PC-9 (cell line): ENCODE results near the gene PPP1R15B. TPM values are rescaled to one million over a fixed set of nuclear protein-coding genes. Genes with fewer than 3 reads are reported as not detected.

ENCODE experiments used
- BruUV-seq: library from RNA; stranded (reverse); fragments of 400-500 nt; replicated peaks from 2 replicates; lab custom pipeline; 2021; lab: Mats Ljungman, UMichigan
- CTCF ChIA-PET: fragments of 300-600 bp; sonication (Branson Sonifier 250); formaldehyde crosslinking; loops from one replicate; lab custom pipeline; 2022; ENCODE audit warnings: antibody characterized with exemption; lab: Charles Lee
- POLR2A ChIA-PET: fragments of 300-600 bp; sonication (Branson Sonifier 250); formaldehyde crosslinking; loops from one replicate; lab custom pipeline; 2022; ENCODE audit warnings: antibody characterized with exemption; ENCODE audit not compliant: unreplicated experiment; lab: Charles Lee
- DNase-seq, 2 experiments: peaks; one replicate each; pipeline versions ENCODE4 v3.0.0 to v3.0.0-alpha.2; 2015 to 2022; ENCODE audit warnings: mixed read lengths in 1 of 2
- H2AFZ ChIP-seq: fragments of 200-600 bp; sonication (generic); 2 replicates; pipeline ENCODE4 v1.8.1; 2017; ENCODE audit warnings: antibody characterized with exemption
- H3F3A ChIP-seq: fragments of 200-600 bp; sonication (generic); 2 replicates; pipeline ENCODE4 v1.8.1; 2017; ENCODE audit warnings: antibody characterized with exemption, mild to moderate bottlenecking, low read depth; ENCODE audit not compliant: insufficient read depth
- H3K27ac ChIP-seq: fragments of 200-600 bp; sonication (generic); 2 replicates; pipeline ENCODE4 v1.6.1; 2016; ENCODE audit warnings: mixed run types
- H3K27me3 ChIP-seq: fragments of 200-600 bp; sonication (generic); 2 replicates; pipeline ENCODE4 v1.6.1; 2016; ENCODE audit warnings: low read depth, mixed run types; ENCODE audit not compliant: insufficient read depth
- H3K36me3 ChIP-seq: fragments of 200-600 bp; sonication (generic); 2 replicates; pipeline ENCODE4 v1.6.1; 2016; ENCODE audit warnings: low read depth, mixed run types
- H3K4me1 ChIP-seq: fragments of 200-600 bp; sonication (generic); replicated peaks from 2 replicates; pipeline ENCODE4 v1.6.1; 2016; ENCODE audit warnings: mixed run types; ENCODE audit not compliant: insufficient read depth
- H3K4me2 ChIP-seq: fragments of 200-600 bp; sonication (generic); 2 replicates; pipeline ENCODE4 v1.6.1; 2017; ENCODE audit warnings: mixed run types
- H3K4me3 ChIP-seq: fragments of 200-600 bp; sonication (generic); 2 replicates; pipeline ENCODE4 v1.6.1; 2016; ENCODE audit warnings: mixed run types
- H3K79me2 ChIP-seq: fragments of 200-600 bp; sonication (generic); 2 replicates; pipeline ENCODE4 v1.6.1; 2017; ENCODE audit warnings: low read depth, mixed run types
- H3K9me2 ChIP-seq: fragments of 200-600 bp; sonication (generic); 2 replicates; pipeline ENCODE4 v1.8.1; 2017; ENCODE audit warnings: mild to moderate bottlenecking; ENCODE audit not compliant: insufficient read depth
- H3K9me3 ChIP-seq: fragments of 200-600 bp; sonication (generic); 2 replicates; pipeline ENCODE4 v1.8.1; 2016; ENCODE audit warnings: low read depth; ENCODE audit not compliant: insufficient read depth
- H4K20me1 ChIP-seq: fragments of 200-600 bp; sonication (generic); 2 replicates; pipeline ENCODE4 v1.8.1; 2017; ENCODE audit not compliant: insufficient read depth
- CTCF ChIP-seq: fragments of 200-600 bp; sonication (generic); conservative IDR thresholded peaks from 2 replicates; pipeline ENCODE4 v1.6.1; 2017; ENCODE audit warnings: mixed run types, antibody characterized with exemption, mild to moderate bottlenecking, moderate library complexity
- EZH2 ChIP-seq: fragments of 200-600 bp; sonication (generic); IDR thresholded peaks from 2 replicates; pipeline ENCODE4 v1.8.0; 2017; ENCODE audit warnings: antibody characterized with exemption, low read depth
- intact Hi-C: fragments of 100-400 bp; cut with micrococcal nuclease; formaldehyde crosslinking; loops from one replicate; pipeline ENCODE4 v1.10.0; 2022; ENCODE audit not compliant: unreplicated experiment
- total RNA-seq: library from RNA; stranded (reverse); gene quantifications from 2 replicates; pipeline ENCODE4 v1.2.3, GENCODE V29; 2021

Gene PPP1R15B
- total RNA-seq, 1 experiment from 2014 or later, result 40.9 TPM

GRCh38 chr1:204431310-204432184 lies 19.9 kb upstream of the PPP1R15B start:
- Histone ChIP-seq H3K4me1 (peaks cover 45% of the 10 kb centered on the region), H3K9me3 (no peaks in the 10 kb centered on the region), H3F3A (peaks cover 77% of the 10 kb centered on the region), H3K79me2 (peaks cover 31% of the 10 kb centered on the region), H3K27me3 (no peaks in the 10 kb centered on the region), H2AFZ (no peak overlapping the region), H4K20me1 (no peaks in the 10 kb centered on the region), H3K4me2 (no peak overlapping the region), H3K4me3 (no peak overlapping the region), H3K27ac (peak overlapping the region; percentile 35; the same call in 1 of the 2 replicates), H3K9me2 (no peaks in the 10 kb centered on the region), H3K36me3 (peaks cover 69% of the 10 kb centered on the region)
- TF ChIP-seq EZH2, result no peak
- peak; percentile 95 for TF ChIP-seq CTCF
- CTCF ChIA-PET, result interaction anchor here (0.6 to 1.3 kb wide), 7 partner anchors 12 to 254 kb away, joined by 3 to 10 read pairs (median 4); partner anchors contain the start of gene LRRN2
- no TSS peak for BruUV-seq
- POLR2A ChIA-PET, result interaction anchor here (0.5 to 1.4 kb wide), 5 partner anchors 9 to 72 kb away, joined by 3 to 29 read pairs (median 5); no protein-coding TSS in a partner anchor
- intact Hi-C loops, result loop anchor here (1.0 to 2.0 kb wide), 2 partner anchors 19 to 72 kb away; no protein-coding TSS in a partner anchor
- peak; percentile 58 to 73 for DNase-seq

DNA sequence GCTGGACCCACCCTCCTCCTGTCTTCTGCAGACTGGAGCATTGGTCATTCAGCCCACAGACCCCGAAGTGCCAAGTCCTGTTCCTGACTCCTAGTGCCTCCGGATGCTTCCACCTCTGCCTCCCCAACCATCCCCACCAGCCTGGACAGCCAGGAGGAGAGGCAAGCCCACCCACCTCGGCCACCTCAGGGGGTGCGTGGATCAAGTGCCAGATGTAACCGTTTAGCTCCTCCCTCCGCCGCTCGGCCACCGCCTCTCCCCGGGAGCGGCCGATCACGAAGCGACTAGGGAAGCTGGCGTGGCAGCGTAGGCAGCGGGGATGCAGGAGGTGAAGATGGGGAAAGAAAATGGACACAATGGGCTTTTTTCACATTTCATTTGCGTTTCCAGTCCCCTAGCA lies 18.1 kb upstream of the PPP1R15B start:
- H3K9me2 ChIP-seq, result no peaks in the 10 kb centered on the region
- BruUV-seq, result no TSS peak
- no peaks in the 10 kb centered on the region for H3K27me3 ChIP-seq
- H3K4me3 ChIP-seq, result no peak overlapping the region
- H3K79me2 ChIP-seq, result peaks cover 16% of the 10 kb centered on the region
- intact Hi-C loops, result loop anchor here (2.0 kb wide), 1 partner anchor 21 kb away; no protein-coding TSS in a partner anchor
- ChIA-PET CTCF (no interaction called here), POLR2A (no interaction called here)
- H3K4me1 ChIP-seq, result peaks cover 38% of the 10 kb centered on the region
- H3K9me3 ChIP-seq, result no peaks in the 10 kb centered on the region
- no peak for DNase-seq
- peaks cover 70% of the 10 kb centered on the region for H3K36me3 ChIP-seq
- no peak overlapping the region for H3K4me2 ChIP-seq
- peaks cover 68% of the 10 kb centered on the region for H3F3A ChIP-seq
- H4K20me1 ChIP-seq, result no peaks in the 10 kb centered on the region
- no peak overlapping the region for H2AFZ ChIP-seq
- H3K27ac ChIP-seq, result no peak overlapping the region
- TF ChIP-seq EZH2, result no peak
- no peak for TF ChIP-seq CTCF

DNA sequence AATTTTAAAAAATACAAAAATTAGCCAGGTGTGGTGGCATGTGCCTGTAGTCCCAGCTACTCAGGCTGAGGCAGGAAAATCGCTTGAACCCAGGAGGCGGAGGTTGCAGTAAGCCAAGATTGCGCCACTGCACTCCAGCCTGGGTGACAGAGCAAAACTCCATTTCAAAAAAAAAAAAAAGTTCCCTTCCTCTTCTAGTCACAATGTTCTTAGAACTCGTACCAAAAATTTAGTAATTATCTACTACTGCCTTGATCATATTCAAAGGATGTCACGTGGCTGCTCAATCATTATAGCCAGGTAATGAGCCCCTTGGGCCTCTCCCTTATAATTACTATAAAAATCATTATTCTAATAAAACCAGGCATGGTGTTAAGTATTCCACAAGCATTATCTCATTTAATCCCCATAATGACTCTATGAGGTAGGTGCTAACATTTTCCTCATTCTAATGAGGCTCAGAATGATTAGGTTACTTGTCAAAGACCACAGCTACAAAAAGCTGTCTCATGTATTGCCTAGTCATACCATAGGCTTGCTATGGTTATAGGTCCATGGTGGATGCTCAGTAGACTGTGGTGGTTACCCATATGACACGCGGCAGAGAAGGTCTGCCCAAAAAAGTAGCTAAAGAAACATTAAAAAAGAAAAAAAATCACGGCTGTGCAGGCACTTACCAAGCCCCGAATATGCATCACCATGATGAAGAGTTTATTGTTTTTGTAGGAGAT lies 15.5 kb upstream of the PPP1R15B start:
- BruUV-seq, result no TSS peak
- H3K79me2 ChIP-seq, result peaks cover 9% of the 10 kb centered on the region
- no peak overlapping the region for H2AFZ ChIP-seq
- H3K9me3 ChIP-seq, result no peaks in the 10 kb centered on the region
- ChIA-PET POLR2A (interaction anchor here (0.7 kb wide), 1 partner anchor 24 kb away, joined by 9 read pairs; no protein-coding TSS in a partner anchor), CTCF (interaction anchor here (1.2 kb wide), 1 partner anchor 29 kb away, joined by 3 read pairs; no protein-coding TSS in a partner anchor)
- peaks cover 57% of the 10 kb centered on the region for H3K36me3 ChIP-seq
- H4K20me1 ChIP-seq, result no peaks in the 10 kb centered on the region
- H3K27me3 ChIP-seq, result no peaks in the 10 kb centered on the region
- H3K4me3 ChIP-seq, result no peak overlapping the region
- DNase-seq, result no peak
- H3K4me2 ChIP-seq, result no peak overlapping the region
- peak overlapping the region; percentile 35; the same call in 1 of the 2 replicates for H3K27ac ChIP-seq
- intact Hi-C loops, result no loop called here
- H3F3A ChIP-seq, result peaks cover 48% of the 10 kb centered on the region
- no peaks in the 10 kb centered on the region for H3K9me2 ChIP-seq
- TF ChIP-seq EZH2 (no peak), CTCF (no peak)
- peaks cover 40% of the 10 kb centered on the region for H3K4me1 ChIP-seq
